OCI-LY3 (cell line): ENCODE results near the gene ODF2L.

Experiments used
- CTCF ChIP-seq: fragments of 200-600, 300-600 bp; sonication (generic); IDR thresholded peaks from 2 replicates; pipeline ENCODE4 v1.5.1; 2014; ENCODE audit warnings: antibody characterized with exemption, low read length, low read depth
- EZH2phosphoT487 ChIP-seq: fragments of 200-600 bp; shearing (Covaris generic); IDR thresholded peaks from 2 replicates; pipeline ENCODE4 v1.6.1; 2018; ENCODE audit warnings: antibody characterized with exemption, mixed run types, low read depth

DNA sequence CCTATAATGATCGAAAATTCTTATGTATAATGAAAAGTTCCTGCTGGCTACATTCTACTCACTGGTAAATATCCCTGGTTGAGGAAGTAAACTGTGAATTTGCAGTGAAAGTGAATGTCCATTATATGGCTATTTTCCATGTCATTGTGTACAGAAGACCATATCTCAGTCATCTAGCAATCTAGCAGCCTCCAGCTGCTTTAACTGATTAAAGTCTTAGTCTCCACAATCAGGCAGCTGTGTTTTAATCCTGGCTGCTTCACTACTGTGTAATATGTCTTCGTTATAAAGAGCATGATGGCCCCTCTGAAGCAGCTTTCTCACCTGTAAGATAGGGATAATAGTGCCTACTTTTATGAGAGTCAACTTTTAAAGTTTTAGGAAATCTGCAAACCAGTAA, 39.2 kb upstream of the ODF2L start:
- no peak for TF ChIP-seq CTCF
- no peak for TF ChIP-seq EZH2phosphoT487
